VCaP (cell line): Measurements from ENCODE around the gene GAS7.
A peak's percentile ranks its signal among the peaks of the same experiment; 100 is the strongest.

Experiments
- H3K27ac ChIP-seq: fragments of 450-650 bp; 2 replicates; pipeline ENCODE4 v1.5.1; 2017
- CTCF ChIP-seq: fragments of 450-650 bp; conservative IDR thresholded peaks from 2 replicates; pipeline ENCODE4 v1.5.1; 2017; ENCODE audit warnings: mild to moderate bottlenecking, moderate library complexity

Gene GAS7

GRCh38 chr17:9986754-9987382 is 211.5 kb downstream of the GAS7 start:
- no peak for TF ChIP-seq CTCF
- H3K27ac ChIP-seq: no peak overlapping the region

- TF ChIP-seq CTCF: no peak
- H3K27ac ChIP-seq: no peak overlapping the region
These were observed 212.8 kb downstream of the GAS7 start for GRCh38 chr17:9985646-9986045.

- H3K27ac ChIP-seq: no peak overlapping the region
- no peak for TF ChIP-seq CTCF
These were observed 213.6 kb downstream of the GAS7 start for GRCh38 chr17:9984768-9985167.

GRCh38 chr17:9982159-9982558 is 216.2 kb downstream of the GAS7 start:
- peak; percentile 78 for TF ChIP-seq CTCF

DNA sequence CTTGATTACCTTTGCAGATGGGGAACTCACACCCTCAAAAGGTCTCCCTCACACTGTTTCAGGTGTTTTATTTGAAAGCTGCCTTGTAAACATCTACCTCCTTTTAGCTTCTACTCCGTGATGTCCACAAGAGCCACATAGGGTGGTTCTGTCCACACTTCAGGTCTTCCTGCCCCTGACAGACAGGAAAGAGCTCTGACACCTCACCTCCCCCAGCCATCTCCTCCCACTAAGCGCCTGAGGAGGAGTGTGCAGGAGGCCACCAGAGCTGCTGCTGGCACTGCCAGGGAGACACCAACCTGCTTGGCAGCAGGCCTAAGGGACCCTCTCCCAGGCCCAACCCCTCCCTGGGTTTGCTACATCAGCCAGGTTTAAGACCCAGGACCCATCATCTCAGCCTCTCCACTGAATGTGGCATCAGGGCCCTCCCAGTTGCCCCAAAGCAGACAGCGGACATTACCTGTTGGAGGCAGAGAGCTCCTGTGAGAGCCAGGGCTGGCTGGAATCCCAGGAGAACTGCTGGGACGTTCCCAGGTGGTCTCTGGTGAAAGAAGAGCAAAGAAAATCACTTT is 217.0 kb downstream of the GAS7 start:
- TF ChIP-seq CTCF: no peak
- H3K27ac ChIP-seq: no peak overlapping the region

More at GRCh38 chr17:9982159-9982558, 216.2 kb downstream of the GAS7 start:
- H3K27ac ChIP-seq: no peak overlapping the region

- TF ChIP-seq CTCF: no peak
These were observed 218.9 kb downstream of the GAS7 start for GRCh38 chr17:9979463-9979995.

DNA sequence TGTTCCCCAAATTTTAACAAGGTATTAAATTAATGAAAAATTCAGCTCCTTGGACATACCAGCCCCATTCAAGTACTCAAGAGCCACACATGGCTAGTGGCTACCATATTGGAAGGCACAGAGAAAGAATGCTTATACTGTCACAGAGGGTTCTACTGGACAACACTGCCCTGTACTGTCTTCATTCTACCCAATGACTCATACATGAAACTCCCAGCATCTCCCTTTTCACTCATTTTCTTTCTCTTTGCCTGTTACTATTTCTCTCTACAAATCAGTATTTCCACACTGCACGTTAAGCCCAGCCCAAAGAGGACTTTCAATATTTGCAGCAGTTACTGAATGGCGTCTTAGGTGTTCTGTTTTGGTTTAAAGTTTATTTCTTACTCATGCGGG is 221.2 kb downstream of the GAS7 start:
- TF ChIP-seq CTCF: no peak
- H3K27ac ChIP-seq: no peak overlapping the region

More at GRCh38 chr17:9979463-9979995, 218.9 kb downstream of the GAS7 start:
- H3K27ac ChIP-seq: no peak overlapping the region
